Peyer's patch (tissue), 4 donors: ENCODE results near the gene ABCG8. TPM values are rescaled to one million over a fixed set of nuclear protein-coding genes. Genes with fewer than 3 reads are reported as not detected.

Source experiments
- DNase-seq, 3 donors: peaks; one replicate each; pipeline ENCODE4 v3.0.0-alpha.2; 2017 to 2019
- H3K27ac ChIP-seq, 4 donors: fragments of 200-600 bp; sonication (generic); one replicate each; pipeline ENCODE4 v1.5.1; 2016 to 2019
- H3K27me3 ChIP-seq, 2 donors: fragments of 200-600 bp; sonication (generic); one replicate each; pipeline ENCODE4 v1.5.1; 2019
- H3K36me3 ChIP-seq, 3 donors: fragments of 200-600 bp; sonication (generic); one replicate each; pipeline ENCODE4 v1.5.1; 2016 to 2019
- H3K4me1 ChIP-seq, 4 donors: fragments of 200-600 bp; sonication (generic); one replicate each; pipeline ENCODE4 v1.5.1; 2016 to 2019
- H3K4me3 ChIP-seq, 4 donors: fragments of 200-600 bp; sonication (generic); 1 replicate in 3 of 4; 2 replicates in 1 of 4; pipeline ENCODE4 v1.5.1; 2016 to 2019; ENCODE audit warnings: mild to moderate bottlenecking in 1 of 4
- H3K9me3 ChIP-seq, 4 donors: fragments of 200-600 bp; sonication (generic); one replicate each; pipeline ENCODE4 v1.5.1; 2016 to 2019; ENCODE audit warnings: mild to moderate bottlenecking in 1 of 4
- CTCF ChIP-seq, 6 experiments: fragments of 450-650 bp in 4 of 6; fragments of 200-600 bp in 2 of 6; sonication (generic) in 1 of 6; IDR thresholded peaks; one replicate each; pipeline ENCODE4 v1.5.1; 2017 to 2019; ENCODE audit warnings: antibody characterized with exemption in 6 of 6, mild to moderate bottlenecking in 3 of 6, moderate library complexity in 1 of 6
- POLR2A ChIP-seq, 2 donors: fragments of 450-650 bp; IDR thresholded peaks; one replicate each; pipeline ENCODE4 v1.5.1; 2017; ENCODE audit warnings: antibody characterized with exemption in 2 of 2, mild to moderate bottlenecking in 2 of 2, moderate library complexity in 2 of 2
- total RNA-seq, 4 donors: library from RNA; depleted of rRNA; stranded (reverse); fragments of >200 nt; gene quantifications; one replicate each; pipeline ENCODE4 v1.1.0, GENCODE V29; 2016

ABCG8 gene
- total RNA-seq, 4 donors from 2014 or later, result 3.3 to 31.5 (median 16.4) TPM

- Histone ChIP-seq H3K4me1 (no peaks in the 10 kb centered on the region), H3K36me3 (peaks cover 0 to 34% (median 0%) of the 10 kb centered on the region in 3 donors), H3K9me3 (no peaks in the 10 kb centered on the region), H3K27ac (no peak overlapping the region), H3K4me3 (no peak overlapping the region), H3K27me3 (no peaks in the 10 kb centered on the region)
- DNase-seq, result no peak
- no peak for TF ChIP-seq POLR2A (IDR thresholded peaks at IDR 0.05)
- TF ChIP-seq CTCF (IDR thresholded peaks at IDR 0.05), result no peak
These were observed 45.9 kb downstream of the ABCG8 start for GRCh38 chr2:43884689-43885088.

GRCh38 chr2:43885132-43885632 lies 46.4 kb downstream of the ABCG8 start:
- H3K4me1 ChIP-seq, result no peaks in the 10 kb centered on the region
- no peak overlapping the region for H3K27ac ChIP-seq
- DNase-seq, result no peak
- no peaks in the 10 kb centered on the region for H3K27me3 ChIP-seq
- H3K4me3 ChIP-seq, result no peak overlapping the region
- H3K9me3 ChIP-seq, result no peaks in the 10 kb centered on the region
- no peak for TF ChIP-seq POLR2A (IDR thresholded peaks at IDR 0.05)
- no peak for TF ChIP-seq CTCF (IDR thresholded peaks at IDR 0.05)
- H3K36me3 ChIP-seq, result peaks cover 0 to 39% (median 0%) of the 10 kb centered on the region in 3 donors

GRCh38 chr2:43887176-43887575 lies 48.4 kb downstream of the ABCG8 start:
- TF ChIP-seq POLR2A (IDR thresholded peaks at IDR 0.05), result no peak
- no peak for TF ChIP-seq CTCF (IDR thresholded peaks at IDR 0.05)
- no peak overlapping the region for H3K4me3 ChIP-seq
- no peak overlapping the region for H3K27ac ChIP-seq
- peaks cover 0 to 59% (median 0%) of the 10 kb centered on the region in 3 donors for H3K36me3 ChIP-seq
- no peaks in the 10 kb centered on the region for H3K4me1 ChIP-seq
- DNase-seq, result no peak
- no peaks in the 10 kb centered on the region for H3K9me3 ChIP-seq
- no peaks in the 10 kb centered on the region for H3K27me3 ChIP-seq

- Histone ChIP-seq H3K9me3 (no peaks in the 10 kb centered on the region), H3K4me3 (no peak overlapping the region), H3K4me1 (no peaks in the 10 kb centered on the region), H3K27me3 (no peaks in the 10 kb centered on the region), H3K27ac (no peak overlapping the region), H3K36me3 (peaks cover 0 to 81% (median 0%) of the 10 kb centered on the region in 3 donors)
- no peak for DNase-seq
- no peak for TF ChIP-seq CTCF (IDR thresholded peaks at IDR 0.05)
- no peak for TF ChIP-seq POLR2A (IDR thresholded peaks at IDR 0.05)
These were observed 50.6 kb downstream of the ABCG8 start for GRCh38 chr2:43889416-43889815.

GRCh38 chr2:43890855-43891254 lies 52.1 kb downstream of the ABCG8 start:
- Histone ChIP-seq H3K4me3 (no peak overlapping the region), H3K27me3 (no peaks in the 10 kb centered on the region), H3K4me1 (no peaks in the 10 kb centered on the region), H3K9me3 (no peaks in the 10 kb centered on the region), H3K27ac (no peak overlapping the region), H3K36me3 (peaks cover 0 to 89% (median 0%) of the 10 kb centered on the region in 3 donors)
- DNase-seq, result no peak
- no peak for TF ChIP-seq CTCF (IDR thresholded peaks at IDR 0.05)
- TF ChIP-seq POLR2A (IDR thresholded peaks at IDR 0.05), result no peak

- H3K4me3 ChIP-seq, result no peak overlapping the region
- no peaks in the 10 kb centered on the region for H3K4me1 ChIP-seq
- H3K27ac ChIP-seq, result no peak overlapping the region
- no peaks in the 10 kb centered on the region for H3K27me3 ChIP-seq
- DNase-seq, result no peak
- H3K36me3 ChIP-seq, result peaks cover 0 to 74% (median 0%) of the 10 kb centered on the region in 3 donors
- TF ChIP-seq POLR2A (IDR thresholded peaks at IDR 0.05) (no peak), CTCF (IDR thresholded peaks at IDR 0.05) (no peak)
- no peaks in the 10 kb centered on the region for H3K9me3 ChIP-seq
These were observed 56.0 kb downstream of the ABCG8 start for GRCh38 chr2:43894743-43895142.
